CD14-positive monocyte (primary cell): ENCODE results near the gene IGFBP4. TPM values are rescaled to one million over a fixed set of nuclear protein-coding genes. Genes with fewer than 3 reads are reported as not detected.

Experiments used
- DNase-seq, 3 donors: peaks; one replicate each; pipeline ENCODE4 v3.0.0-alpha.2; 2011 to 2022
- H2AFZ ChIP-seq: 2 replicates; pipeline ENCODE4 v1.6.0; 2012; ENCODE audit warnings: mild to moderate bottlenecking, low read depth, low read length, inconsistent platforms; ENCODE audit not compliant: insufficient read depth, poor library complexity, severe bottlenecking
- H3K27ac ChIP-seq, 2 donors: 1 replicate in 1 of 2; 2 replicates in 1 of 2; pipeline ENCODE4 v1.5.1; 2012 to 2013; ENCODE audit warnings: low read length in 2 of 2, control low read depth in 1 of 2, inconsistent platforms in 1 of 2, low read depth in 1 of 2, mild to moderate bottlenecking in 1 of 2
- H3K27me3 ChIP-seq, 2 donors: one replicate each; pipeline versions ENCODE4 v1.6.0 to v1.6.1; 2011 to 2013; ENCODE audit warnings: low read length in 2 of 2; ENCODE audit not compliant: control insufficient read depth in 2 of 2, insufficient read depth in 2 of 2
- H3K36me3 ChIP-seq, 2 donors: replicated peaks in 1 of 2; 1 replicate in 1 of 2; 2 replicates in 1 of 2; pipeline versions ENCODE4 v1.5.1 to v1.6.1; 2012 to 2013; ENCODE audit warnings: low read length in 2 of 2, control low read depth in 1 of 2, inconsistent platforms in 1 of 2, mild to moderate bottlenecking in 1 of 2; ENCODE audit not compliant: insufficient read depth in 2 of 2, control insufficient read depth in 1 of 2
- H3K4me1 ChIP-seq, 2 donors: 1 replicate in 1 of 2; 2 replicates in 1 of 2; pipeline versions ENCODE4 v1.5.1 to v1.6.1; 2012 to 2013; ENCODE audit warnings: low read length in 2 of 2, control low read depth in 1 of 2, inconsistent platforms in 1 of 2, mild to moderate bottlenecking in 1 of 2, moderate library complexity in 1 of 2; ENCODE audit not compliant: insufficient read depth in 2 of 2, control insufficient read depth in 1 of 2
- H3K4me2 ChIP-seq: replicated peaks from 2 replicates; pipeline ENCODE3; 2012; ENCODE audit warnings: low read length, moderate library complexity, mild to moderate bottlenecking; ENCODE audit not compliant: poor library complexity, severe bottlenecking; ENCODE audit errors: extremely low read depth
- H3K4me3 ChIP-seq, 3 experiments: fragments of 200-600 bp in 1 of 3; sonication (generic) in 1 of 3; replicated peaks in 1 of 3; 1 replicate in 2 of 3; 2 replicates in 1 of 3; pipeline ENCODE4 v1.5.1; 2011 to 2013; ENCODE audit warnings: low read length in 3 of 3, mild to moderate bottlenecking in 3 of 3, control low read depth in 2 of 3, low read depth in 2 of 3, inconsistent platforms in 1 of 3, moderate library complexity in 1 of 3
- H3K79me2 ChIP-seq: 2 replicates; pipeline ENCODE4 v1.6.0; 2012; ENCODE audit warnings: mild to moderate bottlenecking, control low read depth, inconsistent platforms, low read length, moderate library complexity; ENCODE audit not compliant: insufficient read depth
- H3K9ac ChIP-seq: 2 replicates; pipeline ENCODE4 v1.6.0; 2017; ENCODE audit warnings: low read length, mild to moderate bottlenecking; ENCODE audit not compliant: insufficient read depth, poor library complexity, severe bottlenecking
- H3K9me3 ChIP-seq, 2 donors: replicated peaks in 1 of 2; 1 replicate in 1 of 2; 2 replicates in 1 of 2; pipeline versions ENCODE4 v1.5.1 to v1.6.1; 2012 to 2013; ENCODE audit warnings: low read length in 2 of 2, control low read depth in 1 of 2; ENCODE audit not compliant: control insufficient read depth in 1 of 2, insufficient read depth in 1 of 2
- H4K20me1 ChIP-seq: 2 replicates; pipeline ENCODE4 v1.6.0; 2012; ENCODE audit warnings: mild to moderate bottlenecking, low read length, control low read depth, moderate library complexity; ENCODE audit not compliant: insufficient read depth
- H3K27ac Mint-ChIP-seq, 7 donors: one replicate each; pipeline ENCODE4 v1.8.0; 2020; ENCODE audit warnings: mild to moderate bottlenecking in 7 of 7, mixed read lengths in 7 of 7, moderate library complexity in 6 of 7, inconsistent platforms in 2 of 7
- H3K27me3 Mint-ChIP-seq, 3 donors: one replicate each; pipeline ENCODE4 v1.8.0; 2021 to 2022; ENCODE audit warnings: low read depth in 3 of 3, mild to moderate bottlenecking in 3 of 3, mixed read lengths in 3 of 3, moderate library complexity in 3 of 3, inconsistent platforms in 1 of 3
- H3K36me3 Mint-ChIP-seq, 2 donors: one replicate each; pipeline ENCODE4 v1.8.0; 2020; ENCODE audit warnings: mixed read lengths in 2 of 2, inconsistent platforms in 1 of 2, mild to moderate bottlenecking in 1 of 2
- H3K4me1 Mint-ChIP-seq: one replicate; pipeline ENCODE4 v1.8.0; 2020; ENCODE audit warnings: mild to moderate bottlenecking, mixed read lengths
- H3K4me3 Mint-ChIP-seq, 2 donors: one replicate each; pipeline ENCODE4 v1.8.0; 2020; ENCODE audit warnings: mild to moderate bottlenecking in 2 of 2, mixed read lengths in 2 of 2, moderate library complexity in 1 of 2
- H3K9me3 Mint-ChIP-seq, 7 donors: one replicate each; pipeline ENCODE4 v1.8.0; 2020 to 2022; ENCODE audit warnings: mixed read lengths in 7 of 7, mild to moderate bottlenecking in 6 of 7, moderate library complexity in 6 of 7, inconsistent platforms in 2 of 7
- CTCF ChIP-seq: fragments of 200-600 bp; IDR thresholded peaks from one replicate; pipeline ENCODE4 v1.8.0; 2022; ENCODE audit warnings: antibody characterized with exemption, mild to moderate bottlenecking
- WGBS: methylation state at CpG from one replicate; pipeline ENCODE4 v1.1.5; 2013; ENCODE audit warnings: missing lambda C conversion rate; ENCODE audit not compliant: insufficient coverage; 5-methylcytosine and 5-hydroxymethylcytosine counted together
- intact Hi-C, 2 donors: fragments of 100-400 bp; cut with micrococcal nuclease; formaldehyde crosslinking; loops; one replicate each; pipeline versions ENCODE4 v1.15.0 to v1.15.1; 2023
- polyA minus RNA-seq: library from RNA; depleted of rRNA, polyadenylated mRNA; stranded (reverse); fragments of >200 nt; gene quantifications from 2 replicates; pipeline ENCODE4 v1.2.3, GENCODE V29; 2012
- polyA plus RNA-seq, 3 donors: library from polyadenylated mRNA; depleted of rRNA in 1 of 3; unstranded in 2 of 3; stranded (reverse) in 1 of 3; fragments of 300-500 nt in 2 of 3; fragments of >200 nt in 1 of 3; fragmentation: Illumina TruSeq in 2 of 3; gene quantifications; 1 replicate in 2 of 3; 2 replicates in 1 of 3; pipeline ENCODE4 v1.2.3, GENCODE V29; 2012 to 2021
- total RNA-seq, 12 experiments: library from RNA in 1 of 12; stranded (reverse) in 1 of 12; fragments of 120-200 nt in 1 of 12; gene quantifications; one replicate each; pipeline ENCODE4 v1.2.4 and lab custom pipeline; 2013 to 2026; ENCODE audit warnings: mixed read lengths in 6 of 12, inconsistent platforms in 1 of 12

IGFBP4 gene
- 0.31 TPM for total RNA-seq (2013)
- polyA plus RNA-seq (under 1 TPM in 2 of 3 donors, not detected in 1; 0.04 to 0.15 TPM), polyA minus RNA-seq (0.55 and 1.4 TPM in 2 replicates), total RNA-seq (lab: John Stamatoyannopoulos, UW) (0.07 to 2.1 (median 0.50) reads per million in 11 experiments)

- under 1% methylated on average over 90 of the region's 98 CpGs for WGBS
- peaks cover 26 to 51% (median 28%) of the 10 kb centered on the region in 3 donors for H3K27me3 Mint-ChIP-seq
- intact Hi-C loops, result loop anchor here in 1 of 2 donors (5.0 kb wide), 1 partner anchor 89 kb away; no protein-coding TSS in a partner anchor
- peaks cover 0 to 2% of the 10 kb centered on the region in 2 donors for H3K36me3 Mint-ChIP-seq
- H3K9me3 Mint-ChIP-seq, result no peaks in the 10 kb centered on the region
- Histone ChIP-seq H3K27me3 (peaks cover 0 to 16% of the 10 kb centered on the region in 2 donors), H3K9ac (peak within 1 kb of the TSS; percentile 56), H3K4me3 (peak within 1 kb of the TSS; percentile 10 to 71 (median 24)), H3K36me3 (no peaks in the 10 kb centered on the region), H3K4me1 (peaks cover 29 to 40% of the 10 kb centered on the region in 2 donors), H3K27ac (no peak within 1 kb of the TSS), H3K9me3 (no peaks in the 10 kb centered on the region), H4K20me1 (no peaks in the 10 kb centered on the region), H3K4me2 (peak within 1 kb of the TSS; percentile 73), H2AFZ (peak within 1 kb of the TSS; percentile 77), H3K79me2 (no peaks in the 10 kb centered on the region)
- H3K4me3 Mint-ChIP-seq, result peak within 1 kb of the TSS; percentile 66 to 86
- peak; percentile 55 for TF ChIP-seq CTCF
- H3K27ac Mint-ChIP-seq, result peak within 1 kb of the TSS in 2 of 7 donors; percentile 40
- DNase-seq, result peak; percentile 58 to 73 (median 61)
- peaks cover 35% of the 10 kb centered on the region for H3K4me1 Mint-ChIP-seq
Observed at GRCh38 chr17:40443196-40443987, at the start of gene IGFBP4. TSS of gene IGFBP4 (plus strand) at chr17:40443450. CDS start at chr17:40443736, 286 bp downstream.

- Mint-ChIP-seq H3K36me3 (peaks cover 37 to 79% of the 10 kb centered on the region in 2 donors), H3K4me1 (peaks cover 3% of the 10 kb centered on the region), H3K27ac (peak overlapping the region in 2 of 7 donors; percentile 36 to 50), H3K4me3 (no peak overlapping the region), H3K9me3 (no peaks in the 10 kb centered on the region), H3K27me3 (no peaks in the 10 kb centered on the region)
- intact Hi-C loops, result no loop called here
- no peak overlapping the region for H3K9ac ChIP-seq
- no peak overlapping the region for H3K27ac ChIP-seq
- peaks cover 12% of the 10 kb centered on the region for H3K79me2 ChIP-seq
- WGBS, result no CpG with 5 or more reads among the region's 4 CpGs
- no peak overlapping the region for H3K4me2 ChIP-seq
- no peaks in the 10 kb centered on the region for H3K4me1 ChIP-seq
- no peaks in the 10 kb centered on the region for H4K20me1 ChIP-seq
- H3K4me3 ChIP-seq, result no peak overlapping the region
- H3K27me3 ChIP-seq, result no peaks in the 10 kb centered on the region
- TF ChIP-seq CTCF, result peak; percentile 68
- DNase-seq, result peak; percentile 18 to 49 (median 38)
- H3K9me3 ChIP-seq, result no peaks in the 10 kb centered on the region
- peaks cover 38 to 74% of the 10 kb centered on the region in 2 donors for H3K36me3 ChIP-seq
- no peak overlapping the region for H2AFZ ChIP-seq
Observed at GRCh38 chr17:40399185-40399584, 44.1 kb upstream of the IGFBP4 start.
